GM12878 (cell line): ENCODE results near the gene PPIF. TPM values are rescaled to one million over a fixed set of nuclear protein-coding genes. Genes with fewer than 3 reads are reported as not detected.

Source experiments
- ATAC-seq: fragments of 200-7000 bp; cut with Tn5 transposase; 3 replicates; pipeline ENCODE4 v1.9.1; 2020; ENCODE audit warnings: mild to moderate bottlenecking, moderate library complexity
- BruUV-seq: library from RNA; stranded (reverse); fragments of 400-500 nt; replicated peaks from 2 replicates; lab custom pipeline; 2021; lab: Mats Ljungman, UMichigan
- CTCF ChIA-PET: fragments of 300-600 bp; sonication (Branson Sonifier 250); formaldehyde crosslinking; extraction: SDS; loops from one replicate; lab custom pipeline; 2021; ENCODE audit warnings: inconsistent platforms; lab: Yijun Ruan, JAX
- POLR2A ChIA-PET: fragments of 350-600 bp; formaldehyde crosslinking; extraction: SDS; loops from one replicate; lab custom pipeline; 2021; ENCODE audit warnings: inconsistent platforms; lab: Charles Lee
- RAD21 ChIA-PET: fragments of 300-600 bp; sonication (Branson Sonifier 250); formaldehyde crosslinking; loops from one replicate; lab custom pipeline; 2023; ENCODE audit warnings: antibody characterized with exemption; ENCODE audit not compliant: unreplicated experiment; lab: Charles Lee
- SMC1A ChIA-PET: fragments of 300-600 bp; sonication (Branson Sonifier 250); formaldehyde crosslinking; loops from one replicate; lab custom pipeline; 2023; ENCODE audit not compliant: unreplicated experiment, uncharacterized antibody; lab: Charles Lee
- DNase-seq: peaks from one replicate; pipeline ENCODE4 v3.0.0-alpha.2; 2011; ENCODE audit warnings: low read depth, low spot score
- FAIRE-seq: peaks from 3 replicates; lab custom pipeline; 2011; peaks lifted over from hg19 to GRCh38; lab: Jason Lieb, UNC
- H2AFZ ChIP-seq: 2 replicates; pipeline ENCODE4 v1.6.0; 2011; ENCODE audit warnings: low read depth, low read length, control low read depth; ENCODE audit not compliant: control insufficient read depth
- H3K27ac ChIP-seq: 2 replicates; pipeline ENCODE4 v1.5.1; 2011; ENCODE audit warnings: control low read depth; ENCODE audit not compliant: control insufficient read depth, insufficient read depth
- H3K27me3 ChIP-seq, 2 experiments: replicated peaks in 1 of 2; 2 replicates each; pipeline versions ENCODE4 v1.6.0 to v1.6.1; 2011; ENCODE audit warnings: low read length in 1 of 2; ENCODE audit not compliant: control insufficient read depth in 2 of 2, insufficient read depth in 2 of 2
- H3K36me3 ChIP-seq, 2 experiments: 2 replicates each; pipeline ENCODE4 v1.5.1; 2011; ENCODE audit warnings: low read length in 1 of 2; ENCODE audit not compliant: control insufficient read depth in 2 of 2, insufficient read depth in 2 of 2
- H3K4me1 ChIP-seq: 2 replicates; pipeline ENCODE4 v1.6.1; 2011; ENCODE audit warnings: mild to moderate bottlenecking, low read length, moderate library complexity, mixed read lengths; ENCODE audit not compliant: control insufficient read depth, insufficient read depth
- H3K4me2 ChIP-seq: 2 replicates; pipeline ENCODE4 v1.6.0; 2011; ENCODE audit warnings: control low read depth; ENCODE audit not compliant: control insufficient read depth, insufficient read depth
- H3K4me3 ChIP-seq: fragments of 200-600 bp; sonication (generic); 2 replicates; pipeline ENCODE4 v1.5.1; 2016
- H3K79me2 ChIP-seq: 2 replicates; pipeline ENCODE4 v1.6.0; 2011; ENCODE audit warnings: low read length; ENCODE audit not compliant: control insufficient read depth, insufficient read depth
- H3K9ac ChIP-seq: 2 replicates; pipeline ENCODE4 v1.8.0; 2011; ENCODE audit warnings: low read length, control low read depth, mixed read lengths; ENCODE audit not compliant: control insufficient read depth, insufficient read depth
- H3K9me3 ChIP-seq: replicated peaks from 3 replicates; pipeline ENCODE4 v1.5.1; 2011; ENCODE audit warnings: mild to moderate bottlenecking, low read length; ENCODE audit not compliant: control insufficient read depth, insufficient read depth
- H4K20me1 ChIP-seq: 2 replicates; pipeline ENCODE4 v1.6.0; 2011; ENCODE audit not compliant: control insufficient read depth, insufficient read depth
- BMI1 ChIP-seq: fragments of 450-650 bp; IDR thresholded peaks from 2 replicates; pipeline ENCODE4 v1.6.1; 2016; ENCODE audit warnings: mild to moderate bottlenecking, moderate library complexity, borderline replicate concordance
- EGR1 ChIP-seq, 2 experiments: IDR thresholded peaks; 1 replicate in 1 of 2; 2 replicates in 1 of 2; pipeline ENCODE4 v1.6.1; 2011 to 2012; ENCODE audit warnings: low read depth in 2 of 2, low read length in 2 of 2, borderline replicate concordance in 1 of 2, mild to moderate bottlenecking in 1 of 2, moderate library complexity in 1 of 2
- ESRRA ChIP-seq: IDR thresholded peaks from 2 replicates; pipeline ENCODE4 v1.6.1; 2012; ENCODE audit warnings: mild to moderate bottlenecking, low read length, improper control_type of control experiment
- IRF4 ChIP-seq: IDR thresholded peaks from 2 replicates; pipeline ENCODE4 v1.6.1; 2011; ENCODE audit warnings: low read depth, low read length
- MYC ChIP-seq: IDR thresholded peaks from 2 replicates; pipeline ENCODE4 v1.6.1; 2011; ENCODE audit warnings: mild to moderate bottlenecking, low read length, moderate library complexity, inconsistent platforms; ENCODE audit not compliant: insufficient read depth, insufficient replicate concordance, insufficient read length, severe bottlenecking
- NBN ChIP-seq: fragments of 450-650 bp; IDR thresholded peaks from 2 replicates; pipeline ENCODE4 v1.6.1; 2016
- SMAD1 ChIP-seq: fragments of 450-650 bp; IDR thresholded peaks from 2 replicates; pipeline ENCODE4 v1.6.1; 2018; ENCODE audit warnings: mild to moderate bottlenecking, low read depth; ENCODE audit not compliant: partially characterized antibody
- SP1 ChIP-seq: IDR thresholded peaks from one replicate; pipeline ENCODE4 v1.6.1; 2011; ENCODE audit warnings: low read depth, low read length
- TARDBP ChIP-seq: IDR thresholded peaks from 2 replicates; pipeline ENCODE4 v1.6.1; 2016; ENCODE audit warnings: borderline replicate concordance
- USF1 ChIP-seq: IDR thresholded peaks from 2 replicates; pipeline ENCODE4 v1.6.1; 2011; ENCODE audit warnings: borderline replicate concordance, low read depth, mild to moderate bottlenecking, moderate library complexity, mixed read lengths, low read length; ENCODE audit not compliant: insufficient read depth; ENCODE audit errors: extremely low read length
- ZNF274 ChIP-seq: IDR thresholded peaks from one replicate; pipeline ENCODE4 v1.8.0; 2011; ENCODE audit not compliant: insufficient read length, insufficient read depth
- ZNF687 ChIP-seq: fragments of 450-650 bp; IDR thresholded peaks from 2 replicates; pipeline ENCODE4 v1.6.1; 2017; ENCODE audit warnings: mild to moderate bottlenecking, moderate library complexity
- WGBS: methylation state at CpG from one replicate; pipeline ENCODE4 v1.1.6; 2016; ENCODE audit warnings: low lambda C conversion rate; ENCODE audit not compliant: insufficient replicate concordance, insufficient coverage; ENCODE audit errors: missing lambda C conversion rate; 5-methylcytosine and 5-hydroxymethylcytosine counted together
- in situ Hi-C: fragments of 300-500 bp; cut with MboI; formaldehyde crosslinking; loops from 9 replicates; pipeline ENCODE4 v1.14.3; 2018; ENCODE audit warnings: mixed read lengths
- intact Hi-C: fragments of 100-400 bp; cut with micrococcal nuclease; formaldehyde crosslinking; loops from one replicate; pipeline ENCODE4 v1.14.2; 2022; ENCODE audit not compliant: unreplicated experiment
- polyA plus RNA-seq, 11 experiments: library from polyadenylated mRNA; depleted of rRNA in 4 of 11; unstranded in 6 of 11; stranded (reverse) in 5 of 11; fragments of >200 nt; fragmentation: Nextera tagmentation in 4 of 11; fragmentation: Illumina TruSeq in 1 of 11; extraction: Ambion mirVana in 4 of 11; extraction: Trizol in 1 of 11; gene quantifications; 1 replicate in 1 of 11; 2 replicates in 10 of 11; pipeline versions ENCODE4 v1.2.1 to v1.2.3, GENCODE V29; 2011 to 2016; ENCODE audit warnings: inconsistent platforms in 2 of 11, missing spikeins in 2 of 11, low read depth in 1 of 11
- total RNA-seq, 4 experiments: library from RNA; depleted of rRNA in 3 of 4; stranded (reverse); fragments of >200 nt in 3 of 4; fragmentation: Illumina TruSeq in 1 of 4; extraction: Trizol in 1 of 4; gene quantifications; 2 replicates each; pipeline versions ENCODE4 v1.2.1 to v1.2.3, GENCODE V29; 2013 to 2021
- TF ChIP-seq, protein P1 (sequence below): IDR thresholded peaks from 2 replicates; pipeline ENCODE4 v1.6.1; 2011; ENCODE audit warnings: borderline replicate concordance, low read depth, mild to moderate bottlenecking, moderate library complexity, low read length; ENCODE audit not compliant: insufficient read depth, poor library complexity, severe bottlenecking
- TF ChIP-seq, protein P2 (sequence below): fragments of 450-650 bp; IDR thresholded peaks from 2 replicates; pipeline ENCODE4 v1.6.1; 2014; ENCODE audit warnings: mild to moderate bottlenecking

Gene PPIF
- total and polyA plus RNA-seq, 10 of the 15 experiments (the other 5 are each of a cell fraction or from before 2014, with no cell fraction given) = 28.8 to 180 (median 128) TPM

DNA sequence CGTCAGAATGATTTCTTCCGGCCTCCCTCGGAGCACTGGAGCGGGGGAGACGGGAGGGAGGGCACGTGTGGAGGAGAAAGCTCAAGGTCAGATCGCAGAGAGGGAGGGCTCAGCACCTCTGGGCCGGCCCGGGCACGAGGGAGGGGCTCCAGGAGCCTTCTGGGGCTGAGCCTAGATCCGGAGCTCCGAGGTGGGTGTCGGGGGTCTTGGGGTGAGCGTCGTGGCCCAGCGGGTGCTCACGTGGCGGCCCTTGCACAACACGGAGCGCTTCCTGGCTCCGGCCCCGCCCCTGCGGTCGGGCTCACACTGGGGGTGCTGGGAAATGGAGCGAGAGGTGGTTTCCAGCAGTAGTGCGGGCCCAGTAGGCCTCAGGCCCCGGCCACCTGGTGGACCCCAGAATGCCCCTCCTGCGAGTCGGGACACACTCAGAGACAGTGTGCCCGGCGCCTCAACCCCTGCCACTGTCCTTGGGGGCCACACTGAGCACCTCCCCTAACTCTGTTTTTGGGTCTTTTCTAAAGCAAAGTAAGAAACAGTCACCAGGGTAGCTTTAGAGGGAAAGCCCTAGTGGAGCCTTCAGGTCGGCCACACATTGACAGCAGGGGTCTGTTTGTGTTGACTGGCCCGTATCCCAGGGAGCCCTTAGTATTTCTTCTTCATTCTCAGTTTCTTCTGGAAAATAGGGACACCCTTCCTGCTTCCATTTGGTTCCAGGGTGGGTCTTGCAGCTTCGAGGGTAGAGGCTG, 798 bp downstream of the PPIF start:
- H3K36me3 ChIP-seq = peaks cover 24 to 33% of the 10 kb centered on the region in 2 experiments
- H3K4me1 ChIP-seq = peaks cover 12% of the 10 kb centered on the region
- peak overlapping the region; percentile 95 for H3K4me2 ChIP-seq
- ChIA-PET CTCF (interaction anchor here (0.6 to 5.4 kb wide), 12 partner anchors 11 to 103 kb away, joined by 3 to 27 read pairs (median 6); no protein-coding TSS in a partner anchor), POLR2A (interaction anchor here (0.7 to 2.2 kb wide), 10 partner anchors 15 to 105 kb away, joined by 3 to 13 read pairs (median 5); no protein-coding TSS in a partner anchor), RAD21 (interaction anchor here (0.7 to 4.6 kb wide), 8 partner anchors 15 to 106 kb away, joined by 3 to 36 read pairs (median 5); no protein-coding TSS in a partner anchor), SMC1A (interaction anchor here (0.7 to 3.2 kb wide), 13 partner anchors 11 to 103 kb away, joined by 3 to 10 read pairs (median 4); no protein-coding TSS in a partner anchor)
- H3K27ac ChIP-seq = peak overlapping the region; percentile 92
- in situ Hi-C loops = no loop called here
- peak; percentile 65 for FAIRE-seq
- H4K20me1 ChIP-seq = no peaks in the 10 kb centered on the region; the same call in 1 of the 2 replicates
- H3K27me3 ChIP-seq = no peaks in the 10 kb centered on the region
- H3K9me3 ChIP-seq = no peaks in the 10 kb centered on the region
- peak overlapping the region; percentile 96 for H3K9ac ChIP-seq
- intact Hi-C loops = loop anchor here (1.0 to 2.0 kb wide), 3 partner anchors 32 to 105 kb away; no protein-coding TSS in a partner anchor
- DNase-seq = no peak
- H3K79me2 ChIP-seq = peaks cover 45% of the 10 kb centered on the region
- H3K4me3 ChIP-seq = peak overlapping the region; percentile 84
- WGBS = 0% methylated on average over 33 of the region's 34 CpGs
- H2AFZ ChIP-seq = peak overlapping the region; percentile 52
- peak; percentile 85 for ATAC-seq
- BruUV-seq = no TSS peak
- TF ChIP-seq EGR1 (IDR thresholded peaks at IDR 0.05; ENCODE audit: borderline replicate concordance in 1 of 2, low read depth in 2 of 2, low read length in 2 of 2) = no peak
- TF ChIP-seq SMAD1 = no peak
- TF ChIP-seq, protein P1, sequence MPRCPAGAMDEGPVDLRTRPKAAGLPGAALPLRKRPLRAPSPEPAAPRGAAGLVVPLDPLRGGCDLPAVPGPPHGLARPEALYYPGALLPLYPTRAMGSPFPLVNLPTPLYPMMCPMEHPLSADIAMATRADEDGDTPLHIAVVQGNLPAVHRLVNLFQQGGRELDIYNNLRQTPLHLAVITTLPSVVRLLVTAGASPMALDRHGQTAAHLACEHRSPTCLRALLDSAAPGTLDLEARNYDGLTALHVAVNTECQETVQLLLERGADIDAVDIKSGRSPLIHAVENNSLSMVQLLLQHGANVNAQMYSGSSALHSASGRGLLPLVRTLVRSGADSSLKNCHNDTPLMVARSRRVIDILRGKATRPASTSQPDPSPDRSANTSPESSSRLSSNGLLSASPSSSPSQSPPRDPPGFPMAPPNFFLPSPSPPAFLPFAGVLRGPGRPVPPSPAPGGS = peak; percentile 45
- TF ChIP-seq USF1 = peak; percentile 72
- 0 out of 2 replicates have a peak, but pooled peaks have one; percentile 12 for TF ChIP-seq TARDBP
- TF ChIP-seq ESRRA = peak; percentile 73; the same call in 1 of the 2 replicates
- peak; percentile 90 for TF ChIP-seq MYC
- TF ChIP-seq, protein P2, sequence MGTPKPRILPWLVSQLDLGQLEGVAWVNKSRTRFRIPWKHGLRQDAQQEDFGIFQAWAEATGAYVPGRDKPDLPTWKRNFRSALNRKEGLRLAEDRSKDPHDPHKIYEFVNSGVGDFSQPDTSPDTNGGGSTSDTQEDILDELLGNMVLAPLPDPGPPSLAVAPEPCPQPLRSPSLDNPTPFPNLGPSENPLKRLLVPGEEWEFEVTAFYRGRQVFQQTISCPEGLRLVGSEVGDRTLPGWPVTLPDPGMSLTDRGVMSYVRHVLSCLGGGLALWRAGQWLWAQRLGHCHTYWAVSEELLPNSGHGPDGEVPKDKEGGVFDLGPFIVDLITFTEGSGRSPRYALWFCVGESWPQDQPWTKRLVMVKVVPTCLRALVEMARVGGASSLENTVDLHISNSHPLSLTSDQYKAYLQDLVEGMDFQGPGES = no peak
- TF ChIP-seq BMI1 = no peak
- TF ChIP-seq IRF4 = no peak; the same call in 1 of the 2 replicates
- TF ChIP-seq ZNF274 = no peak
- peak; percentile 99 for TF ChIP-seq ZNF687
- no peak for TF ChIP-seq SP1
- peak; percentile 61 for TF ChIP-seq NBN
